Measurements from ENCODE around the gene PDE9A.

DNA sequence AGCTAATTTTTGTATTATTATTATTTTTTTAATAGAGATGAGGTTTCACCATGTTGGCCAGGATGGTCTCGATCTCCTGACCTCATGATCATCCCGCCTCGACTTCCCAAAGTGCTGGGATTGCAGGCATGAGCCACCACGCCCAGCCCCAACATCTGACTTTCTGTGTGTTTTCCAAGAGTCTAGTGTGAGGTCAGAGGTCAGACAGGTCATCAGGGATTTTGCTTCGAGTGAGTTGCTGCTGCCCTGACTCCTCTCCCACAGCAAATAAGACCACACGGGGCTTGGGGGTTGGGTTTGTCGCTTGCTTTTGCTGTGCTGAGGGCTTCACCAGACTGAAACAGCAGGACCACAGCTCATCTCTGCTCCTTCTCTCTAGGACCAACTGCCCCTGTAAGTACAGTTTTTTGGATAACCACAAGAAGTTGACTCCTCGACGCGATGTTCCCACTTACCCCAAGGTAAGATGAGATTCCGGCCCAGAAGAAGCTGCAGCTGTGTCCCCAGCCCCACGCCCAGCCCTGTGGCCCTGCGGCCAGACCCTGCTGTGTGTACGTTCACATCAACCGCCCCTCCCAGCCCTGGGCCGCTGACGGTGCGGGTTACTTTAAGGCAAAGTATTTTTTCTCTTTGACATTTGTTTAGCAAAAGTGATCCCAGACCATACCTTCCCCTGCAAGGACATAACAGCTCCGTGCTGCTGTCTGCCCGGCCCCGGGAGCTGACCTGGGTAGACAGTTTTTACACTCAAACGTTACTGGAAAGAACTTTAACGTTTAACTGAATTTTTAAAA, 97.5 kb downstream of the PDE9A start:
- TF ChIP-seq CTCF (conservative IDR thresholded peaks at IDR 0.05) (no peak), EZH2 (IDR thresholded peaks at IDR 0.05; ENCODE audit: low read depth) (no peak)
